Measurements from ENCODE around the gene LYPLAL1. TPM values are rescaled to one million over a fixed set of nuclear protein-coding genes. Genes with fewer than 3 reads are reported as not detected.

The LYPLAL1 gene
- total RNA-seq, 4 donors from 2014 or later: 13.0 to 29.1 (median 17.7) TPM

- peaks cover 0 to 19% (median 0%) of the 10 kb centered on the region in 3 donors for H3K36me3 ChIP-seq
- intact Hi-C loops (cut with DNase I): no loop called here
- peaks cover 4 to 71% (median 12%) of the 10 kb centered on the region in 3 donors for H3K4me1 ChIP-seq
- WGBS, 2 donors: 50 to 67% methylated on average over 1 of the region's 1 CpG
- no peaks in the 10 kb centered on the region for H3K27me3 ChIP-seq
- H3K4me3 ChIP-seq: no peak overlapping the region
- no peak for DNase-seq
- no peaks in the 10 kb centered on the region for H3K9me3 ChIP-seq
- peak overlapping the region in 3 of 4 donors; percentile 20 to 62 (median 58) for H3K27ac ChIP-seq
- TF ChIP-seq POLR2A (IDR thresholded peaks at IDR 0.05): no peak
- TF ChIP-seq CTCF (IDR thresholded peaks at IDR 0.05): no peak
Observed at GRCh38 chr1:219177940-219178339, 4.3 kb downstream of the LYPLAL1 start.

- peaks cover 4 to 63% (median 12%) of the 10 kb centered on the region in 3 donors for H3K4me1 ChIP-seq
- H3K27me3 ChIP-seq: no peaks in the 10 kb centered on the region
- H3K4me3 ChIP-seq: no peak overlapping the region
- H3K36me3 ChIP-seq: peaks cover 0 to 19% (median 0%) of the 10 kb centered on the region in 3 donors
- TF ChIP-seq CTCF (IDR thresholded peaks at IDR 0.05) (no peak), POLR2A (IDR thresholded peaks at IDR 0.05) (no peak)
- H3K9me3 ChIP-seq: no peaks in the 10 kb centered on the region
- DNase-seq: no peak
- H3K27ac ChIP-seq: peak overlapping the region in 1 of 4 donors; percentile 4
- intact Hi-C loops (cut with DNase I): no loop called here
Observed at GRCh38 chr1:219179293-219179692, 5.6 kb downstream of the LYPLAL1 start.

- H3K27ac ChIP-seq: no peak overlapping the region
- 50 to 67% methylated on average over 1 of the region's 1 CpG for WGBS, 2 donors
- intact Hi-C loops (cut with DNase I): no loop called here
- H3K4me1 ChIP-seq: peaks cover under 1 to 31% (median 5%) of the 10 kb centered on the region in 3 donors
- DNase-seq: no peak
- H3K36me3 ChIP-seq: peaks cover 0 to 19% (median 0%) of the 10 kb centered on the region in 3 donors
- no peaks in the 10 kb centered on the region for H3K27me3 ChIP-seq
- H3K4me3 ChIP-seq: no peak overlapping the region
- H3K9me3 ChIP-seq: no peaks in the 10 kb centered on the region
- TF ChIP-seq POLR2A (IDR thresholded peaks at IDR 0.05) (no peak), CTCF (IDR thresholded peaks at IDR 0.05) (no peak)
Observed at GRCh38 chr1:219184337-219184736, 10.7 kb downstream of the LYPLAL1 start.

GRCh38 chr1:219185486-219186117 lies 11.9 kb downstream of the LYPLAL1 start:
- intact Hi-C loops (cut with DNase I): no loop called here
- DNase-seq: no peak

More at GRCh38 chr1:219185486-219186117, 11.9 kb downstream of the LYPLAL1 start:
- 84 to 90% methylated on average over 3 of the region's 3 CpGs for WGBS, 2 donors
- Histone ChIP-seq H3K4me3 (no peak overlapping the region), H3K9me3 (no peaks in the 10 kb centered on the region), H3K36me3 (peaks cover 0 to 14% (median 0%) of the 10 kb centered on the region in 3 donors), H3K27ac (no peak overlapping the region), H3K4me1 (peaks cover 3 to 29% (median 5%) of the 10 kb centered on the region in 3 donors), H3K27me3 (no peaks in the 10 kb centered on the region)
- TF ChIP-seq CTCF (IDR thresholded peaks at IDR 0.05) (no peak), POLR2A (IDR thresholded peaks at IDR 0.05) (no peak)
